ENCODE results near the gene BCL2L13. TPM values are rescaled to one million over a fixed set of nuclear protein-coding genes. Genes with fewer than 3 reads are reported as not detected.

The BCL2L13 gene
- polyA plus RNA-seq, 3 donors from 2014 or later = 38.8 to 45.2 (median 38.9) TPM

DNA sequence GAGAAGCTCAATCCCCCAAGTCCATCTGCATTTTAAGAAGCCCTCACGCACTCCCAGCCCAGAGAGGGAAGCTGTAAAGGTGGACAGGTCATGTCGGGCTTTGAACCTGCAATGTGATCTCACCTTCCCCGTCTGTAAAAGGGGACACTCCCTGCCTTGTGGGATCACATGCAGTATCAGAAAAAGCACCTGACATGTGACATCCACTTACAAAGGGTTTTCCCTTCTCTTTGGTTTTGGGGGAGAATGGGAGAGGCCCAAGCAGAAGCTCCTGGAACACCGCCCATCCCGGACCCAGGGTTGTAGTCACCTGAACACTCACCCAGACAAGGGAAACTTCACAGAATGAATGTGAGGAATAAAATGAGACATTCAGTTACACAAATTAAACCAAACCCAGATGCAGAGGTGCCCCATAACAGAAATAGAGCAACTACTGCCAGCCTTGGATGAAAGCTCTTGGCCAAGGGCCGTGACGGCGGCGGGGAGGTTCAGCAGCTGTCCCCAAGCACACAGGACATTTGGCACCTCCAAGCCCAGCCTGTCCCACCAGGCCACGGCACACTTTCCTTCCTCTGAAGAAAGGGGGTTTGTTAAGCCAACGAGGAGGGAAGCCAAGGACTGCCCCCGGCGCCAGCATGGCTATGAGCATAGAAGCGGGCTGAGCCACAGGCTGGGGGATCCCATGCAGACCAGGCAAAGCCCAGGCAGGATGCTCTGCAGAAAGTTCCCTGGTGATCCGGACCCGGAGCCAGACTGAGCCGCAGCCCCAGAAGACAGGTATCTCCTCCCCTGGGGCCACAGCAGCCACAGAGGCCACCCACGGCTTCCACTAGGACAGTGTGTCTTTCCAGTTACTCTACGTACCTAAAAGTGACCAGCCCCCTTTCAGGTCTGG, 131.9 kb downstream of the BCL2L13 start:
- Mint-ChIP-seq H3K36me3 (peaks cover 0 to 4% (median 0%) of the 10 kb centered on the region in 3 donors), H3K4me3 (no peak overlapping the region), H3K4me1 (peaks cover 63 to 64% of the 10 kb centered on the region in 2 donors), H3K9me3 (no peaks in the 10 kb centered on the region), H3K27me3 (ENCODE audit: low read depth in 3 of 3) (peaks cover 0 to 11% (median 3%) of the 10 kb centered on the region in 3 donors), H3K27ac (peak overlapping the region in 5 of 6 donors; percentile 45 to 74 (median 51))
- DNase-seq = no peak

DNA sequence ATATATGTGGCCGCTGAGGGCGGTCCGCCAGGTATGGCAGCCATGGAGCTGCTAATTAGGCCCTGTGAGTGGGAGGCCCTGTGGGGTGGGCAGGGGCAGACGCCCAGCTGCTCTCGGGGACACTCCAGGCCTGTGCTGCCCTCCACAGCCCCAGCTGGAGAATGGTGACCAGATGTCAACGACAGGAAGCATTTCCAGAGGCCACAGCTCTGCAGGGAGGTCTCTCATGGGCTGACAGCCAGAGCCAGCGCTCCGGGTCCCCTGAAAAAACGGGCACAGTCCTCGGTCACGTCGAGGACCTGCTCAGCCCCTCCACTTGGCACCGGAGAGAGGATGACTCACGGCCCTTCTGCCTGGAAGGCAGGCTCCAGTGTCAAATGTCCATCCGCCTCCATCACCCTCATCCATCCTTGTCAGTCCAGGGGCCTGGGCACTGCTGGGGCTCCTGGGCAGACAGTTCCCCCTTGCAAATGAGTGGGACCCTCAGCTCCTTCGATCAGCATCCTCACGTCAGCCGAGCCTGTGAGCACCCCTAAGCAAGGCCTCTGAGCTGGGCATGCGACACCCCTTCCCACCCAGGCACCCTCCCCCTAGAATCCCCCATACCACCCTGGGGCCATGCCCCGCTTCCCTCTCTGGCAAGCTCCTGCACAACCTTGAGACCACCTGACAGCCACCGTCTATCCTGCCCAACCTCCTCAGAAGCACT, 133.8 kb downstream of the BCL2L13 start:
- Mint-ChIP-seq H3K4me3 (peak overlapping the region; percentile 87 to 95 (median 91)), H3K9me3 (no peaks in the 10 kb centered on the region), H3K27ac (peak overlapping the region; percentile 70 to 93 (median 84)), H3K27me3 (ENCODE audit: low read depth in 3 of 3) (peaks cover 4 to 19% (median 9%) of the 10 kb centered on the region in 3 donors), H3K36me3 (peaks cover 0 to 3% (median 0%) of the 10 kb centered on the region in 3 donors), H3K4me1 (peaks cover 76 to 78% of the 10 kb centered on the region in 2 donors)
- no peak for DNase-seq

DNA sequence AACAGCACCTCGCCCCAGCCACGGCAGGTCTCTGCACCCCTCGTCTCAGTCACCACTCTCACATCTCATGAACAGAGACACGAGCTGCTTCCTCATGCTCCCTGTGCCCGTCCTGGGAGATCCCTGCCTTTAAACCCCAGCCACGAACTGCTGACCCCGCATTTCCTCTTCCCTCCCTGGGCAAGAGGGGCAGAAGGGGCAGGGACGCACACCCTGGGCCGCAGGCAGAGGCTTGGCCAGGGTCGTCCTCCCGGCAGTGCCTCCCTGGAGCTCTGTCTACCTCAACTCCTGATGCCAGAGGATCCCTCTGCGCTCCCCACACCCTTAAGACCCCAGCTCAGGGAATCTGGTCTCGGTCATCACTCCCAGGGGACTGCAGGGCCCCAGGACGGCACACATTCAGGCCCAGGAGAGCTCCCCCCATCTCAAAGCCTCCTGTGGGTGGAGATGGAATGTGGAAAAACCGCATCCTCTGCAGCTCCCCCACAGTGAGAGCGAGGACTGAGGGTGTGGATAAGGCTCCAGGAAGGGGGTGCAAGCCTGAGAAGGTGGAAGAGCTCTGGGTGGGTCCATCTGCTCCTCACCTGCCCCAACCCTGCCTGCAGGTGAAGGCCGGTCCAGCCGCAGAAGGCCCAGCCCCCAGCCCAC, 134.5 kb downstream of the BCL2L13 start:
- no peaks in the 10 kb centered on the region for H3K36me3 Mint-ChIP-seq
- no peak for DNase-seq
- H3K9me3 Mint-ChIP-seq = no peaks in the 10 kb centered on the region
- peak overlapping the region; percentile 87 to 95 (median 91) for H3K4me3 Mint-ChIP-seq
- H3K27me3 Mint-ChIP-seq (ENCODE audit: low read depth in 3 of 3) = peaks cover 4 to 23% (median 10%) of the 10 kb centered on the region in 3 donors
- H3K4me1 Mint-ChIP-seq = peaks cover 76 to 78% of the 10 kb centered on the region in 2 donors
- peak overlapping the region; percentile 70 to 93 (median 84) for H3K27ac Mint-ChIP-seq

DNA sequence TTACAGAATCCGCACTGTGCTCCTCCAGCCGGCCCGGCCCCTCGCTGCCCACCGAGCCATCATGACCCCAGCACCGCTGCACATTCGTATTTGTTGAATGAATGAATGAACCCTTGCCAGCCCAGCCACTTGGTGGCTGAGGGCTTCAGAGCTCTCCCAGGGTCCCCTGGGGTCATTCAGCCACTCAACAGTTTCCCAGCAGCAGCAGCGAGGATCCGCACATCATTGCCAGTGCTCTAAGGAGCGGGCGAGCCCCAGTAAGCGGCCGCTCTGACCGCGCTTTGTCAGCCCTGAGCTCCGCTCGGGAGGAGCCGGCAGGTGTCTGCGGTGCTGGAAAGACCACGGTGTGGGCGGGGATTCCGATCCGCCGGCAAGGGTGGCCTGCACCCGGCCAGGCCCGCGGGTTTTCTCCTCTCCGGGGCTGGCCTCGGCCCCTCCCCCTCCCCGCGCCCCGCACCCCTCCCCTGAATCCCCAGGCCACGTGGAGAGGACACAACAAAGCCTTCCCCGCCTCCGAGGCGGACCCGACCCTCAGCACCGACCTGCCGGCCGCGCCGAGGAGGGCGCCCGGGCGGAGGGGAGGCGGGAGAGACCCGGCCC, 135.1 kb downstream of the BCL2L13 start:
- no peaks in the 10 kb centered on the region for H3K36me3 Mint-ChIP-seq
- peaks cover 4 to 22% (median 10%) of the 10 kb centered on the region in 3 donors for H3K27me3 Mint-ChIP-seq (ENCODE audit: low read depth in 3 of 3)
- peaks cover 80 to 83% of the 10 kb centered on the region in 2 donors for H3K4me1 Mint-ChIP-seq
- DNase-seq = peak; percentile 82 to 83 (median 82)
- peak overlapping the region; percentile 64 to 89 (median 84) for H3K27ac Mint-ChIP-seq
- H3K4me3 Mint-ChIP-seq = peak overlapping the region; percentile 87 to 95 (median 91)
- H3K9me3 Mint-ChIP-seq = no peaks in the 10 kb centered on the region

DNA sequence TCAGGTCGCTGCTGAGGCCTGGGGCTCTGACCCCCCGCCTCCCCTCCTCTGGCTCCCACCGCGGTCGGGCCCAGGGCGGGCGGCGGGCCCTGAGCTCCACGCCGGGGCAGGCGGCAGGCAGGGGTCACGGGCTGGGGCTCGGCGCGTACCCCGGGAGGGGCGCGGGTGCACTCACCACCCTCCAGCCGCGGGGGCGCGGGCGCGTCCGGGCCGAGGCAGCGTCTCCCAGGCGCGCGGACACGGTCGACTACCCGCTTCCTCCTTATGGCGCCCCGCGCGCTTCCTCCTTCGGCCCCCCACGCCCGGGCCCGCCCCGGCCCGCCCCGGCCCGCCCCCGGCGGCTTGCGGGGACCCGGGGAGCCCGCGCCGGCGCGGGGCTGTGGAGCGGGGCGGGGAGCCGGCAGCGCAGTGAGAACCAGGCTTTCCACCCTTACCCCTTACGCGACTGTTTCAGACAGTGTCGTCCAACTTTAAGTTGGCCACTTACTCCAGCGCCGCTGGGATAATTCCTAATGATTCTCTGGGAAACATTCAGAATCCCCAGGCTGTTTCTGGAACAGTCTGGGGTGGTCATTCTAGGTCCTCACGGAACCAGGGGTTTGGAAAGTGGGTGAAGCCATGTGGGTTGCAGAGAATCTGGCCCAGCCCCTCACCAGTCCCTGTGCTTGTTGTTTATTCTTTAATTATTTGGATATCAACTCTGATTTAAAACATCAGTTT, 135.8 kb downstream of the BCL2L13 start, which contains the start of gene BID:
Gene BID (minus strand): TSS at position 264 of the 720 bp plus-strand sequence. CDS start 24,353 bp downstream, outside the sequence.
- Mint-ChIP-seq H3K4me3 (peak within 1 kb of the TSS; percentile 89 to 95 (median 92)), H3K36me3 (no peaks in the 10 kb centered on the region), H3K4me1 (peaks cover 86 to 87% of the 10 kb centered on the region in 2 donors), H3K27ac (peak within 1 kb of the TSS; percentile 95 to 99 (median 98)), H3K9me3 (no peaks in the 10 kb centered on the region), H3K27me3 (ENCODE audit: low read depth in 3 of 3) (peaks cover 4 to 22% (median 10%) of the 10 kb centered on the region in 3 donors)
- peak; percentile 66 to 70 (median 67) for DNase-seq

DNA sequence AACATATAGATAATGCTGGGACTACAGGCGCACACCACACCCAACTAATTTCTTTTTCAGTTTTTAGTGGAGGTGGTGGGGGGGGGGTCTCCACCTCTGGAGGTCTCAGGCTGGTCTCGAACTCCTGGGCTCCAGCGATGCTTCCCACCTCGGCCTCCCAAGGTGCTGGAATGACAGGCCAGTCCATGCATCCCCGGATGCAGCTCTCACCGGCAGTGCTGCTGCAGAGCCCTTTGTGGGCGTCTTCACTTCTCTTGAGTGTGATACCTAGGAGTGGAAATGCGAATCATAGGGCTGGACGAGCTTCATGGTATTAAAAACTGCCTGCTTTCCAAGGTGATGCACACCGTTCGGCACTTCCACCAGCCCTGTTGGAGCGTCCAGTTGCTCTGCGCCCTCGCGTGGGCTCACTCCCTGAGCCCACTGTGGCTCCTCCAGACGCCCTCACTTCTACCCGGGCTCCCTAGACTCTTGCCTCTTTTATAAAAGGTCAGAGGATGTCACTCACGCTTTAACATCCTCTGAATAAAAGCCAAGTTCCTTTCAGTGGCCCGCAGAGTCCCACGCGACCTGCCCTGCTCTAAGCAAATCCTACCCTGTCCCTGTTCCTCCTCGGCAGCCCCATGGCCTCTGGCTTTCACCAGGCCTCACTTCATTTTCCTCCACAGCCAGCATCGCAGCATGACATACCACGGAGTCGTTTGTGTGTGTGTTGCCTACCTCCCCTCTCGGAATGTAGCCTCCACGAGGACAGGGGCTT, 136.5 kb downstream of the BCL2L13 start:
- H3K27ac Mint-ChIP-seq = peak overlapping the region; percentile 95 to 99 (median 98)
- DNase-seq = no peak
- H3K4me3 Mint-ChIP-seq = peak overlapping the region; percentile 71 to 94 (median 78)
- peaks cover 86 to 87% of the 10 kb centered on the region in 2 donors for H3K4me1 Mint-ChIP-seq
- H3K36me3 Mint-ChIP-seq = no peaks in the 10 kb centered on the region
- H3K9me3 Mint-ChIP-seq = no peaks in the 10 kb centered on the region
- peaks cover 6 to 22% (median 10%) of the 10 kb centered on the region in 3 donors for H3K27me3 Mint-ChIP-seq (ENCODE audit: low read depth in 3 of 3)

DNA sequence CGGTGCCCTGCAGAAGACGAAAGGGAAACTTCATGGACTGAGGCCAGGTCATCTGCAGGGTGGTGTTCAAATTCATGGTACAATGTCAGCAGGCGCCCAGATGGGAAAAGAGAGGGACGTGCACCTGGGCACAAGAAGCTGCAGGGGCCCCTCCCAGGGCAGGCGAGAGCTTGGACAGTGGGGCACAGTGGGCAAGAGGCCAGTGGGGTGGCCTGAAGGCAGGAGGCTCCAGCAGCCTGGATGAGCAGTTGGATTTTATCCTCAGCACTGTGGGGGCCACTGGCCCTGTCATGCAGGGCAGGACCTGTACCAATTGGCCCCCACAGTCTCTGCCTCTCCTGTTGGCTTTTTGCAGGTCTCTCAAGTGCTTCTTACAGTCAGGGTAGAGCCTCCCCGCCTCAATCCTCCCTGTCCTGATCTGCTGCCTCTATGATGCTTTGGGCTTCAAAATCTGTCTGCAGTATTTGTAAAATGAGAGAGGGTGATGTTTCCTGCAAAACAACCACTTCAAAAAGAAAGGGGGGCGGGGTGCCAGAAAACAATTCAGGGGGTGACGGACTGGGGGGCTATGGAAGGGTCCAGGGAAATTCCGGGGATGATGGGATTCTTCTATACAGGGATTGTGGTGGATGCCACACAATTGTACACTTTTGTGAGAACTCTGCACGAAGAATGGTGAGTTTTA, 137.4 kb downstream of the BCL2L13 start:
- peak overlapping the region; percentile 71 to 95 (median 93) for H3K4me3 Mint-ChIP-seq
- peak overlapping the region; percentile 95 to 99 (median 98) for H3K27ac Mint-ChIP-seq
- peaks cover 7 to 22% (median 10%) of the 10 kb centered on the region in 3 donors for H3K27me3 Mint-ChIP-seq (ENCODE audit: low read depth in 3 of 3)
- no peaks in the 10 kb centered on the region for H3K9me3 Mint-ChIP-seq
- H3K36me3 Mint-ChIP-seq = no peaks in the 10 kb centered on the region
- peaks cover 87 to 88% of the 10 kb centered on the region in 2 donors for H3K4me1 Mint-ChIP-seq
- no peak for DNase-seq

DNA sequence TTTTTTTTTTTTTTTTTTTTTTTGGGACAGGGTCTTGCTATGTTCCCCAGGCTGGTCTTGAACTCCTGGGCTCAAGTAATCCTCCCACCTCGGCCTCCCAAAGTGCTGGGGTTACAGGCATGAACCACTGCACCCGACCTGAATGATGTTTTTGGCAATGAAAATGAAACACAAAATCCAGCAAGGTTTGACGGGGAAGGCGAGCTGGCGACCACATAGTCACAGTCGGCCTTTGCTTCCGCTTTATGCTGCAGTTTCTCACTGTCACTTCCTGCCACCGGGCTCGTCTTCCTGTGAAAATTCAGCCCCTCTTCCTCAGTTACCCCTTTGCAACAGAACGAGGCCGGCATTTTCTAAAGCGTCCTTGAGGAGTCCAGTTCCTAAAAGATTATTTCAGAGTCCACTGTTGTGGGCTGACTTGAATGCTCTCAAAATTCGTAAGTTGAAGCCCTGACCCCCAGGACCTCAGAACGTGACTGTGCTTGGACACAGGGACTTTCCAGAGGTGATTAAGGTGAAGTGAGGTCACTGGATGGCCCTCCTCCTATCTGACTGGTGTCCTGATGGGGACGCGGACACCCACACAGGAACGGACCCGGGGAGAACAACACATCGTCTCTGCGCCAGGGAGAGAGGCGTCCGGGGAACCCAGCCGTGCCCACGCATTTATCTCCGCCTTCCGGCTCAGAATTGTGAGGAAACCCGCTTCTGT, 138.6 kb downstream of the BCL2L13 start:
- H3K9me3 Mint-ChIP-seq = no peaks in the 10 kb centered on the region
- H3K27me3 Mint-ChIP-seq (ENCODE audit: low read depth in 3 of 3) = peaks cover 7 to 26% (median 10%) of the 10 kb centered on the region in 3 donors
- DNase-seq = peak; percentile 87 to 88 (median 88)
- peak overlapping the region; percentile 95 to 99 (median 98) for H3K27ac Mint-ChIP-seq
- peak overlapping the region; percentile 93 to 98 (median 95) for H3K4me3 Mint-ChIP-seq
- H3K36me3 Mint-ChIP-seq = no peaks in the 10 kb centered on the region
- peaks cover 85 to 87% of the 10 kb centered on the region in 2 donors for H3K4me1 Mint-ChIP-seq

DNA sequence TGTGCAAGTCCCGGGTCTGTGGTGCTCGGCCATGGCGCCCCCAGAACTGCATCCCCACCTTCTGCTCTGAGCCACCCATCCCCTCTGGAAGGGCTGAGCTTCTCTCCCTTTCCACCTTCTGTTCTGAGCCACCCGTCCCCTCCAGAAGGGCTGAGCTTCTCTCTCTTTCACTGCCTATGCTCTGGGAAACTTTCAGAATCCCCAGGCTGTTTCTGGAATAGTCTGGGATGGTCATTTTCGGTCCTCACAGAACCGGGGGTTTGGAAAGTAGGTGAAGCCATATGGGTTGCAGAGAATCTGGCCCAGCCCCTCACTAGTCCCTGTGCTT, 139.1 kb downstream of the BCL2L13 start:
- DNase-seq = no peak
- no peaks in the 10 kb centered on the region for H3K36me3 Mint-ChIP-seq
- H3K27ac Mint-ChIP-seq = peak overlapping the region; percentile 95 to 99 (median 98)
- H3K4me3 Mint-ChIP-seq = peak overlapping the region; percentile 93 to 98 (median 95)
- no peaks in the 10 kb centered on the region for H3K9me3 Mint-ChIP-seq
- H3K4me1 Mint-ChIP-seq = peaks cover 85 to 87% of the 10 kb centered on the region in 2 donors
- H3K27me3 Mint-ChIP-seq (ENCODE audit: low read depth in 3 of 3) = peaks cover 7 to 25% (median 10%) of the 10 kb centered on the region in 3 donors

DNA sequence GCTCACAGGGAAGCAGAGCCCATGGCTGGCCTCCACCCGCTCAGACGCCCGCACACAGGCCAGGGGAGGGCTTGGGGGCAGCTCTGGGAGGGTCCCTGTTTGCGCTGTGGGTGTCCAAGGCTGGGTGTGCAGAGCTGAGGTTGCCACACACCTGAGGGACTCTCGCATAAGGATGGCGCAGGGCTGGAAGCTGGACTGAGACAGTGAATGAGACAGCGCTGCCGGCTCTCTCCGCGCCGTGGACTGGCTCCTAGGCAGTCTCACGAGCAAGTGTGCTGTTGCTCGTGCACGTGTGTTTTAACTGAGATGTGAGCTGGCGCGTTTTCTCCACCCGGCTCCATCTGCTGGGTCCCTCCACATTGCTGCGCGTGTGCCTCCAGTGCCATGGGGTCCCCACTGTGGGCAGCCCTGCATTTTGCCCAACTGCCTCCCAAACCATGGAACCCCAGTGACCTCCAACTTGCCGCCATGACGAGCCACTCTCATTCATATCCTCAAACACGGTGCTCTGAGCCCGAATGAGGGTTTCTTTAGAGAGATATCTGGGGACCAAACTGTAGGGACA, 139.9 kb downstream of the BCL2L13 start:
- Mint-ChIP-seq H3K36me3 (no peaks in the 10 kb centered on the region), H3K27me3 (ENCODE audit: low read depth in 3 of 3) (peaks cover 5 to 24% (median 10%) of the 10 kb centered on the region in 3 donors), H3K9me3 (no peaks in the 10 kb centered on the region), H3K4me1 (peaks cover 80 to 86% of the 10 kb centered on the region in 2 donors), H3K27ac (peak overlapping the region; percentile 89 to 99 (median 98)), H3K4me3 (peak overlapping the region; percentile 93 to 98 (median 95))
- DNase-seq = no peak
